ENCODE results near the gene MRPS34. TPM values are rescaled to one million over a fixed set of nuclear protein-coding genes. Genes with fewer than 3 reads are reported as not detected.

MRPS34 gene
- polyA plus RNA-seq, 1 donor (not counting 4 experiments of a cell fraction or from before 2014, with no cell fraction given) = 74.3 TPM

GRCh38 chr16:1810536-1810935 lies 37.6 kb upstream of the MRPS34 start:
- Histone ChIP-seq H3K4me2 (ENCODE audit: control insufficient read depth, extremely low read depth, insufficient read depth, low read depth, low read length) (no peak overlapping the region), H3K79me2 (ENCODE audit: control insufficient read depth, insufficient read depth, low read length) (no peaks in the 10 kb centered on the region), H4K20me1 (ENCODE audit: control insufficient read depth, extremely low read depth, insufficient read depth, low read length) (no peaks in the 10 kb centered on the region), H2AFZ (ENCODE audit: control insufficient read depth, low read length) (no peak overlapping the region), H3K9me3 (ENCODE audit: control insufficient read depth, low read depth, low read length) (no peaks in the 10 kb centered on the region), H3K36me3 (ENCODE audit: control insufficient read depth in 2 of 2, extremely low read depth in 1 of 2, insufficient read depth in 2 of 2, low read length in 2 of 2) (peaks cover 0 to 5% of the 10 kb centered on the region in 2 experiments), H3K27me3 (ENCODE audit: control insufficient read depth, extremely low read depth, insufficient read depth, low read length) (no peaks in the 10 kb centered on the region), H3K4me1 (ENCODE audit: control insufficient read depth, extremely low read depth, insufficient read depth, low read length) (no peaks in the 10 kb centered on the region), H3K27ac (ENCODE audit: control insufficient read depth, insufficient read depth, low read length) (no peak overlapping the region), H3K9ac (ENCODE audit: control insufficient read depth, extremely low read depth, insufficient read depth, low read length) (no peak overlapping the region), H3K4me3 (ENCODE audit: control insufficient read depth in 2 of 3, extremely low read depth in 1 of 3, insufficient read depth in 2 of 3, low read depth in 1 of 3, low read length in 3 of 3) (no peak overlapping the region), H3K9me1 (ENCODE audit: control insufficient read depth, extremely low read depth, insufficient read depth, low read length) (no peaks in the 10 kb centered on the region)
- TF ChIP-seq CTCF (optimal IDR thresholded peaks at IDR 0.05 in 1 of 3, IDR thresholded peaks at IDR 0.05 in 1 of 3, conservative IDR thresholded peaks at IDR 0.05 in 1 of 3; ENCODE audit: extremely low read depth in 1 of 3, insufficient read depth in 2 of 3, low read length in 3 of 3) (no peak), EZH2 (IDR thresholded peaks at IDR 0.05; ENCODE audit: low read length) (no peak)
- DNase-seq (ENCODE audit: low read depth, low spot score) (no peak), FAIRE-seq (no peak)
- dilution Hi-C loops (cut with MboI; ENCODE audit: extremely low pct_ligation_motif_present, low sequenced_read_pairs) = no loop called here

GRCh38 chr16:1810106-1810505 lies 37.2 kb upstream of the MRPS34 start:
- DNase-seq (ENCODE audit: low read depth, low spot score) (no peak), FAIRE-seq (no peak)
- H3K4me1 ChIP-seq (ENCODE audit: control insufficient read depth, extremely low read depth, insufficient read depth, low read length) = no peaks in the 10 kb centered on the region
- no peaks in the 10 kb centered on the region for H4K20me1 ChIP-seq (ENCODE audit: control insufficient read depth, extremely low read depth, insufficient read depth, low read length)
- no peaks in the 10 kb centered on the region for H3K9me3 ChIP-seq (ENCODE audit: control insufficient read depth, low read depth, low read length)
- H3K36me3 ChIP-seq (ENCODE audit: control insufficient read depth in 2 of 2, extremely low read depth in 1 of 2, insufficient read depth in 2 of 2, low read length in 2 of 2) = peaks cover 0 to 3% of the 10 kb centered on the region in 2 experiments
- no peak overlapping the region for H3K9ac ChIP-seq (ENCODE audit: control insufficient read depth, extremely low read depth, insufficient read depth, low read length)
- H3K9me1 ChIP-seq (ENCODE audit: control insufficient read depth, extremely low read depth, insufficient read depth, low read length) = no peaks in the 10 kb centered on the region
- no peak overlapping the region for H3K27ac ChIP-seq (ENCODE audit: control insufficient read depth, insufficient read depth, low read length)
- H2AFZ ChIP-seq (ENCODE audit: control insufficient read depth, low read length) = no peak overlapping the region
- no peak overlapping the region for H3K4me2 ChIP-seq (ENCODE audit: control insufficient read depth, extremely low read depth, insufficient read depth, low read depth, low read length)
- no peaks in the 10 kb centered on the region for H3K79me2 ChIP-seq (ENCODE audit: control insufficient read depth, insufficient read depth, low read length)
- no peak for TF ChIP-seq EZH2 (IDR thresholded peaks at IDR 0.05; ENCODE audit: low read length)
- no peak for TF ChIP-seq CTCF (optimal IDR thresholded peaks at IDR 0.05 in 1 of 3, IDR thresholded peaks at IDR 0.05 in 1 of 3, conservative IDR thresholded peaks at IDR 0.05 in 1 of 3; ENCODE audit: extremely low read depth in 1 of 3, insufficient read depth in 2 of 3, low read length in 3 of 3)
- dilution Hi-C loops (cut with MboI; ENCODE audit: extremely low pct_ligation_motif_present, low sequenced_read_pairs) = no loop called here
- H3K27me3 ChIP-seq (ENCODE audit: control insufficient read depth, extremely low read depth, insufficient read depth, low read length) = no peaks in the 10 kb centered on the region
- H3K4me3 ChIP-seq (ENCODE audit: control insufficient read depth in 2 of 3, extremely low read depth in 1 of 3, insufficient read depth in 2 of 3, low read depth in 1 of 3, low read length in 3 of 3) = no peak overlapping the region

Measured in keratinocyte (primary cell).